HG02678 (cell line): ENCODE results near the gene WARS2.

Source experiments
- ATAC-seq: cut with Tn5 transposase; IDR thresholded peaks from one replicate; pipeline ENCODE4 v1.9.1; 2021; ENCODE audit warnings: mild to moderate bottlenecking, moderate library complexity; ENCODE audit not compliant: unreplicated experiment

The WARS2 gene

DNA sequence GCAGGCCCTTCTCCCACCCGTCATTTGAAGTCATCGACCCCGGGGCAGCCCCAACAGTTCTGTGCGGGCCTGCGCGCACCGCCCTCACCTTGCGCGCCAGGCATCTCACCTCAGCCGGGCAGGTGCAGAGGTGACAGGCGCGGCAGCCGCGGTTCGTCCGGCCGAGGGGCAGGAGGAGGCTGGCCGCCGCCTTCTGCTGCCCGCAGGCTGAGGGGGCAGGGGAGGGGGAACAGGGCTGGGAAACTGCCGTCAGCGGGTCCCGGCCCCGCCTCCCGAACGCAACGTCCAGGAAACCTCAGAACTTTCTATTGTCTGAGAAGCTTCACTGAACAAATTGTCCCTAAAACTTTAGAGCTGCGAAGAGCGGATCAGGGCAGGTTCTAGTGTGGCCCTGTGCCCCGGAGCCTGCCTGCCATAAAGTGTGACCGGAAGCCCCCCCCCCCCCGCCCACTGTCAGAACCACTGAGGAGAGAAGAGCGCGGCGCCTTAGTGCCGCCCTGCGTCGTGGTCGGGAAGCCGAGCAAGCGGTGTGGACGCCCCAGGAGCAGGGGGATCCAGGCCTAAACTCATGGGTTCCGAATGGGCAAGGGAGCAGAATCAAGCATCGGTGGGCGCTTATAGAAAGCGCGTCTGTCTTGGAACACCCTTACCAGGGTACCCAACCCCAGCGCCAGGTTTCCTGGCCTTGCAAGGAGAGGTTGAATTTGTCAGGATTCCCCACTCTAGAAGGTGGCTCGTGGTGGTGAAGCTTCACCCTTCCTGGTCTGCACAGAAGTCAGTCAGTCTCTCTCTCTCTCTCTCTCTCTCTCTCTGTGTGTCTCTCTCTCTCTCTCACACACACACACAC lies 139.0 kb downstream of the WARS2 start:
- ATAC-seq: no peak

DNA sequence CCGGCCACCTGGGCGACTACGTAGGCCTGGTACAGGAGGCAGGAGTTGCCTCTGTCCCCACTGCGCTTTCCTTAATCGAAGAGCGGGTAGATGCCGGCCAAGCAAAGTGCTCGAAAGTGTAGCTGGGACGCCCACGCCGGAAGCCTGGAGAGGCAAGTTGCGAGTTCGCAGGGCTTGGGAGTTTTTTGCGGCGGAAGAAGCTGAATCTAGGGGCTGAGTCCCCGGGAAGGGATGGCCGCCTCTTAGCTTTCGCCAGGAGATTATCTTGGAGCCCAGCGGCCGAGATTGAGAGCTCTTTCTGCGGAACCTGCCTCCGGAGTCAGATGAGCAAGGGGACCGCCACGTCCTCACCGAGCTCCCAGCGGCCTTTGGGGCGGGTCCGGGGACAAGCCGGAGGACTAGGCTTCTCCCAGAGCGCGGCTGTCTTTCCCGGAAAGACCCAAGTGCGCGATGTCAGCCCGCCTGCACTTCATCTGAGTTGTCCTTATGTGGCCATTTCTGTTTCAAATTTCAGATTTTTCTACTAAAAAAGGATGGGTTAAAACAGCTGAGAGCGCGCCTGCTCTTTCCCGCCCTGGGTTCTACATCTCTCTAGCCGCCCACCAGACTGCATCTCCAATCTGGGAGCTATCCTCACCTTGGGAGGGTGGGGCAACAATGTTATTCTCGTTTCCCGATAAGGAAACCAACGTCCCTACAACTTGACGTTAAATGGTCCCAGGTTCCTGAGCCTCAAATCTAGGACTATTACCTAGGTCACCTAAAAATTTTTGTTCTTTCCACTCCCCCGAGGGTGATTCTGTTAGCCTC lies 139.9 kb downstream of the WARS2 start:
- no peak for ATAC-seq

GRCh38 chr1:118999348-119000071 lies 140.9 kb downstream of the WARS2 start:
- ATAC-seq: no peak

DNA sequence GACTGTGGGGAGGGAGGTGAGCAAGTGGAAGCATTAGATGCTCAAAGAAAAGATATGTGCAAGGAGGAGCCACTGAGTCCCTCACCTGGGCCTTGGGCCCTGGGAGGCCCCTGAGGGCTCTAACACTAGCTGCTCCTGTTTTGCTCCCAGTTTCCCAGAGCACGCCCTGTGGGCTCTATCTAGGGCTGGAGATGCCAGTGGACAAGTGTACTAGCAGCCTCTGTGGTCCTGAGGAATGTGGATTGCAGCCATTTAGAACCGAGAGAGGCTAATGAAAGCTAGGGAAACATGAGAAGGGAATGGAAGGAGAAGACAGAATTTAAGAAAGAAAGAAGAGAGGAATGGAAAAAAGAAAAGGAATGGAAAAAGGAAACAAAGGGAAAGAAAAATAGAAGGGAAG lies 142.3 kb downstream of the WARS2 start:
- ATAC-seq: no peak

- ATAC-seq: no peak
These were observed 143.2 kb downstream of the WARS2 start for GRCh38 chr1:118997225-118997624.

DNA sequence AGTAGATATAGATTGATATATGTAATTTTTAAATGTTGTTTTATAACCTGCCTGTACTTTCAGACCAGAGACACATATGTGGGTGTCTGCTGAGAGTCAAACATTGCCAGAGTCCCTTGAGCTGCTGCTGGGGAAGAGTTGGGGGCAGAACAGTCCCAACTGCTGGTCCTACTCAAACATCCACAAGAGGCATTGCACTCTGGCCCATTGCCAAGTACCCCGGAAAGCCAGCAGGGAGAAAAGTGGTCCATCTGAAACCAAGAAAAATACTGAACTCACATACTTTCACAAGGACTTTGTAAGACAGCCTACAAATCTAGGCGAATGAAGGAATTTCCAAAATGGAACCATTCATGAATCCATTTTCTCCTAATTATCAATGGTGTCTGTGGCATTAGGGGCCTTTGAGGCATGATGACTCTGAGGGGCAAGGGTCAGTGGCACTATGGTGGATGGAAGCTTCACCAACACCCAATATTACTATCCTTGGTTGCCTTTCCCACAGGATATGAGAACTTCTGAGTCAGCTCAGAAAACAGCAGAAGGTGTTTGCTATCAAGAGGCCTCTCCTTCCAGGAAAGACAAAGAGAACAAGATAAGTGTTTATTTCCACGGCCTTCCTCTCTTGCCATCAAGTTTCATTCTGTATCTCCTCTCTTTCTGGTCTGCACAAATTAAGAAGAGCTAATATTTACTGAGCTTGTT lies 145.0 kb downstream of the WARS2 start:
- no peak for ATAC-seq

- no peak for ATAC-seq
These were observed 146.8 kb downstream of the WARS2 start for GRCh38 chr1:118993700-118994026.

DNA sequence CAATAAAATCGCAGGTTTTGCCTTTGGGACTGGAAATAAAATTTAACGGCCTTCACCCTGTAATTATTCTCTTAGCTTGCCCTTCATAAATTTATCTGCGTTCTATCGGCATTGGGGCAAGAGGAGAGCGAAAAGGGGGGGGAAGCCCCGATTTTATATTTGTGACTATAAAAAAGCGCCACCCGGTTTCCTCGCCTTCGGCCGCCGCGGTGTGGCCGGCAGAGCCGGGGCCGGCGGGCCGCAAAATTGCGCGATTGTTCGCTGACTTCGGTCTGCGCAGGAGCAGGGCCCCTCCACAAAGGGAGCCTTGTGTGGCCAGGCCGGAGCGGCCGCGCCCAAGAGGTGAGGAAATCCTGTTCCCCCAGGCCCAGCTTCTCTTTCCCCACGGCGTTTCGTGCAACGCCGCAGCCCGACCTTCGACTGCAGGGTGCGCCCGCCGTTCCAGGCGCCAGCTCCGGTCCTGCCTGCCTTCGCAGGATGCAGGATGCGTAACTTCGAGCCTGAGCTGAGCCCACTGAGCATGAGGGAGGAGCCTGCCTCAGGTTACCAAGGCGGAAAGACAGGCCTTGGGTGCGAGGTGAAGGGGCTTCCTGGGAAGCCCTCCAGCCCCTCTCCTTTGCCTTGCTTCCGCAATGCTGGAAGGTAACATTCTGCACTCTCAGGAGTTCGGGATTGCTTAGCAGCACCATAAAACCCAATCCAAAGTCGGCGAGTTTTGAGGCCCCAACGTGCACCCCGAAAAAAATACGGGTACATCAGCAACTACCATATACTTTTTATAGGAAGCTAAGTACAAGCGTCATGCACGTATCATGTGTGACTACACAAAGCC lies 147.4 kb downstream of the WARS2 start:
- ATAC-seq: no peak

DNA sequence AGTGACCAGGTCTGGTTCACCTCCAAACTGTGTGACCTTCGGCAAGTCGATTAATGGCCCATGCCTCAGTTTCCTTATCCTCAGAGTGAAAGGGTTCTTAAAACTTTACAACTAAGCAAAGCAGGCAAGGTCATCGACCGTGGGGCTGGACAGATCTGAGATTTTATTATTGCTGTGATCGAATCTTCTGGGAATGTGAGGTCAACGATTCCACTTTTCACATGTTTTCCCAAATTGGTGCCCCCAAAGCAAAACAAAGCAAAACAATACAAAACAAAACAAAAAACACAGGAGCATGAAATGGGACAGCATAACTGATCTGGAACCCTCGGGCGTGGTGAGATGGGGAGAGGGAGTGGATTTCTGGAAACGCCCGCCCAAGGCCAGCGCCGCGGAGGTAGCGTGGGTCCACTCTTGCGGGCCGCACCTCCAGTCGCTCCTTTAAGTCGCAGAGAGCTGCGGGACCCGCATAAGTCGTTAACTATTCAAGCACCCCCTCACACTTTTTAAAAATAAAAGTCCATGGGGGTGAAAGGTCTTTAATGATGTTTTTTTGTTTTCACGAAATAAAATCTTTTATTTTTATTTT lies 148.1 kb downstream of the WARS2 start:
- ATAC-seq: no peak

GRCh38 chr1:118991448-118991847 lies 149.0 kb downstream of the WARS2 start:
- ATAC-seq: no peak

DNA sequence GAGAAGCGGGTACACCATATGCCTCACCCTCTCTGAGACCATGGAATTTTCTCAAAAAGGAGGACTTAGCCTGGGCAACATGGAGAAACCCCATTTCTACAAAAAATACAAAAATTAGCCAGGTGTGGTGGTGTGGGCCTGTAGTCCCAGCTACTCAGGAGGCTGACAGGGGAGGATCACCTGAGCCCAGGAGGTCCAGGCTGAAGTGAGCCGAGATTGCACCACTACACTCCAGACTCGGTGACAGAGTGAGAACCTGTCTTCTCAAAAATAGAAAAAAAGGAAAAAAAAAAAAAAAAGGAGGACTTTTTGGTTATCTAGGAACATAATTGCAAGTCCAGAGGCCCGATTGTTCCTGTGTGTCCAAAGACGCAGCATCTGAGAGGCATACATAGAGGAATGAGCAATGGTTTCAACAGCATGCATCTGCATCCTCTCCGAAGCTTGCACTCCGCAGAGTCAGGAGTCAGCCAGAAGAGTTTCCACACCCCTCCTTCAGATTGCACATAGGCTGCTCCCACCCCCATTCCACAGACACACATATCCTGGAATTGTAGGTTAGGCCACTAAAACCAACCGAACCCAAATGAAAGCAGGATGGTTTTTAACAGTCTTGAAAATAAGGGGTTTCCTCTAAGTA lies 149.8 kb downstream of the WARS2 start:
- no peak for ATAC-seq

DNA sequence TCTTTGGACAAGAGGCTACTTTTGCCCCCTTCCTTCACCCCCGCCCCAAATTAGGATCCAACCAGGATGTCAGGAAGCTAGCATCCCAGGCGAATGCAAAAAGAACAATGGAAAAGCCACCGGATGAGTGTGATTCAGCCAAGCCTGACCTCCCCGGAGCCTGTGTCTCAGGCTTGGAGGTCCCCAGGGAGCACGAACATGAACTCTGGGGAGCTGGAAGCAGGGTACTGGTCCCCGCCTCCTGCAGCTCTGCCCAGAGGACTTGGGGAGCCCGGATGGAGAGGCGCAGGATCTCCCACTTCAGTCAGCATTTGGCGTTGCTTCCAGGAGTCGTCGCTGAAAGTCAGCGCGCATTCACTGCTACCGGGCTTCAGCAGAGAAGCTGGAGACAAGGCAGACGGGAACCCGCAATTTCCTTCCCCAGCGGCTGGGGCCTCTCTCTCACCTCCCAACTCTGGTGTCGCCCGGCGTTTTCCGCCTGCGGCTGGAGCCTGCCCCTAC lies 150.5 kb downstream of the WARS2 start:
- no peak for ATAC-seq

- no peak for ATAC-seq
These were observed 151.2 kb downstream of the WARS2 start for GRCh38 chr1:118989006-118989815.

GRCh38 chr1:118988186-118989005 lies 152.1 kb downstream of the WARS2 start, which contains the start of gene TBX15:
Gene TBX15 (minus strand): TSS chr1:118988343. CDS start chr1:118987795, 548 bp downstream.
- ATAC-seq: no peak

DNA sequence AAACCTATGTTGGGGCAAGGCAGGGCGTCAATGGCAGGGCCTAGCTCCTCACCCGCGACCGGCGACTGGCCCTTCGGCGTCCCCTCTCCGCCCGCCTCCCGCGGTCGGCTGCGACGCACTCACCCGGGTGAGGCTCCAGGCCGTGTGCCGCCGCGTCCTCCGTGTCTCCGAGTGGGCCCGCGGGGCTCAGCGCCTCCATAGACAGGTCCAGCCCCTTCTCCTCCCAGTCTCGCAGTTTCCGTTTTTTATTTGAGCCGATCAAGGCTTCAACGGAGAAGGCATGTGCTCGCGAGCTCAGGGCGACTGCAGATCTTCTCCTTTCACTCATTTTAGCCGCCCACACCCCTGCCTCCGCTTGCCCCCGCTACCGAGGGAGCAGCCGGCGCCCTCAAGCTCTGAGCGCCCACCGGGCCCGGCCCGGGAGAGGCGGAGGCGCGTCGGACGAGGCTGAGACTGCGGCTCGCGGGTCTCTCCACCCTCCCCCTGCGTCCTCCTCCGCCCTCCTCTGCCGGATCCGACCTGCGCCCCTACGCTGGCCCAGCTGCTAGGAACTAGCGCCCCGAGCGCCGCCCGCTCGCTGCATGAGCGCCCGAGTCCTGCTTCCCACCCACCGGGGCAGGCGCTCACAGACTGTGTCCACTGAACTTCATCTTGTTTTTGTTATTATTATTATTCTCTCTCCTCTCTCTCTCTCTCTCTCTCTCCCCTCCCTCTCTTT lies 152.8 kb downstream of the WARS2 start:
- ATAC-seq: no peak
